GM12801 (cell line): ENCODE results near the gene RAB3IL1.

Source experiments
- CTCF ChIP-seq: IDR thresholded peaks from one replicate; pipeline ENCODE4 v1.5.1; 2011; ENCODE audit warnings: control low read depth; ENCODE audit not compliant: insufficient read length; ENCODE audit errors: extremely low read depth

RAB3IL1 gene

GRCh38 chr11:61889831-61890230 lies 27.5 kb downstream of the RAB3IL1 start:
- no peak for TF ChIP-seq CTCF

- no peak for TF ChIP-seq CTCF
Measured at GRCh38 chr11:61888590-61888989, 28.8 kb downstream of the RAB3IL1 start.

- TF ChIP-seq CTCF = no peak
Measured at GRCh38 chr11:61887839-61888494, 29.4 kb downstream of the RAB3IL1 start.

GRCh38 chr11:61886643-61887042 lies 30.7 kb downstream of the RAB3IL1 start:
- TF ChIP-seq CTCF = no peak

GRCh38 chr11:61885784-61886580 lies 31.4 kb downstream of the RAB3IL1 start:
- no peak for TF ChIP-seq CTCF

GRCh38 chr11:61885166-61885778 lies 32.1 kb downstream of the RAB3IL1 start:
- TF ChIP-seq CTCF = no peak

GRCh38 chr11:61883947-61884346 lies 33.4 kb downstream of the RAB3IL1 start:
- no peak for TF ChIP-seq CTCF
